Retinal pigment epithelial cell (primary cell): Measurements from ENCODE around the gene MFAP4.

Source experiments
- DNase-seq: peaks from one replicate; pipeline ENCODE4 v3.0.0-alpha.2; 2010; ENCODE audit warnings: low read depth
- H3K4me3 ChIP-seq: 2 replicates; pipeline ENCODE4 v1.5.1; 2011; ENCODE audit warnings: mild to moderate bottlenecking, low read length, control low read depth, moderate library complexity
- TF ChIP-seq, protein P1 (sequence below): conservative IDR thresholded peaks from 2 replicates; pipeline ENCODE4 v1.5.1; 2011; ENCODE audit warnings: low read depth, low read length, control low read depth, inconsistent platforms

Gene MFAP4

DNA sequence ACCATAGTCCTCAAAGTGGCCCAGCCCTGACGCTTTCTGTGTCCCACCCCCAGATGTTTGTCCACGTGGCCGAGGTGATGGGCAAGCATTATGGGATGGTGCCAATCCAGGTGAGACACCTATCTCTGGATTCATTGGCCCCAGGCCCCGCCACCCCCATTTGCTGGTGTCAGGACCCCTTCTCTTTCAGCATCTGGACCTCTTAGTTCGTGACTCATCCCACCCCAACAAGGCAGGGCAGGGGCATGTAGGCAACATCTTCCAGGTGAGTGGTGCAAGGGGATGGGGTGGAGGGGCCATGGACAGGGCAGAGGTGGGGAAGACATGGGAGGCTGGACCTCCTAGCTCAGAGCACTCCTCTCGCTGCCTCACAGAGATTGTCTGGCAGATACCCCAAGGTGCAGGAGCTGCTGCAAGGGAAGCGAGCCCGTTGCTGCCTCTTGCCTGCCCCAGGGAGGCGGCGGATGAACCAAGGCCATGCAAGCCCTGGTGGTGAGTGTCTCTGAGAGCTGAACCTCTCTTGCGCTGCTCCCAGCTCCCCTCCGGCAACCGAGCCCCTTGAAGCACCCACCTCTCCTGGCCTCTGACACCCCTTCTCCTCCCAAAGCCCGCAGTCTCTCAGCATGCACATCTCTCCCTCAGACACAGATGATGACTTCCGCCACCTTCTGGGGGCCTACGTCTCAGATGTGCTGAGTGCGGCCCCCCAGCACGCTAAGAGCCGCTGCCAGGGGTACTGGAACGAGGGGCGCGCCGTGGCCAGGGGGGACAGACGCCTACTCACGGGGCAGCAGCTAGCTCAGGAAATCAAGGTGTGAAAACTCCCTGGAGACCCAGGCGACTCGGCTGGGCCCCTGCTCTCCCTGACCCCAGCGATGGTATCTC, 27.6 kb upstream of the MFAP4 start:
- TF ChIP-seq, protein P1, sequence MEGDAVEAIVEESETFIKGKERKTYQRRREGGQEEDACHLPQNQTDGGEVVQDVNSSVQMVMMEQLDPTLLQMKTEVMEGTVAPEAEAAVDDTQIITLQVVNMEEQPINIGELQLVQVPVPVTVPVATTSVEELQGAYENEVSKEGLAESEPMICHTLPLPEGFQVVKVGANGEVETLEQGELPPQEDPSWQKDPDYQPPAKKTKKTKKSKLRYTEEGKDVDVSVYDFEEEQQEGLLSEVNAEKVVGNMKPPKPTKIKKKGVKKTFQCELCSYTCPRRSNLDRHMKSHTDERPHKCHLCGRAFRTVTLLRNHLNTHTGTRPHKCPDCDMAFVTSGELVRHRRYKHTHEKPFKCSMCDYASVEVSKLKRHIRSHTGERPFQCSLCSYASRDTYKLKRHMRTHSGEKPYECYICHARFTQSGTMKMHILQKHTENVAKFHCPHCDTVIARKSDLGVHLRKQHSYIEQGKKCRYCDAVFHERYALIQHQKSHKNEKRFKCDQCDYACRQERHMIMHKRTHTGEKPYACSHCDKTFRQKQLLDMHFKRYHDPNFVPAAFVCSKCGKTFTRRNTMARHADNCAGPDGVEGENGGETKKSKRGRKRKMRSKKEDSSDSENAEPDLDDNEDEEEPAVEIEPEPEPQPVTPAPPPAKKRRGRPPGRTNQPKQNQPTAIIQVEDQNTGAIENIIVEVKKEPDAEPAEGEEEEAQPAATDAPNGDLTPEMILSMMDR, result no peak
- no peak overlapping the region for H3K4me3 ChIP-seq
- no peak for DNase-seq

DNA sequence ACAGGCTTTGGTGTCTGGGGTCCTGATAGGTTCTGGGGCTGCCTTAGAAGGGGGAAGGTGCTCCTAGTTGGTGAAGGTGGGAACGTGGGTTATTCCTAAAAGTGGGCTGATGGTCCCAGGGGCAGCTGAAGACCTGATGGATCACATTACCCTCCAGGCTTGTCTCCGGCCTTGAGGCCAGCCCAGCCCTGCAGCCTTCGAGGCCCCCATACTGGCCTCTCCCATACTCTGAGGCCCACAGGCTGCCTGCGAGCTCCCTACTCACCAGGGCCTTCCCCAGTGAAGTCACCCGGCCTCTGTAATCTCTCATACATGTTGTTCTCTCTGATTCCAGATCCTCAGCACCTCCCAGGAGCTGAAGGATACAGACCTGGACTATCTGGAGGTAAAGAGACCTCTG, 26.8 kb upstream of the MFAP4 start:
- TF ChIP-seq, protein P1, result no peak
- no peak for DNase-seq
- no peak overlapping the region for H3K4me3 ChIP-seq

DNA sequence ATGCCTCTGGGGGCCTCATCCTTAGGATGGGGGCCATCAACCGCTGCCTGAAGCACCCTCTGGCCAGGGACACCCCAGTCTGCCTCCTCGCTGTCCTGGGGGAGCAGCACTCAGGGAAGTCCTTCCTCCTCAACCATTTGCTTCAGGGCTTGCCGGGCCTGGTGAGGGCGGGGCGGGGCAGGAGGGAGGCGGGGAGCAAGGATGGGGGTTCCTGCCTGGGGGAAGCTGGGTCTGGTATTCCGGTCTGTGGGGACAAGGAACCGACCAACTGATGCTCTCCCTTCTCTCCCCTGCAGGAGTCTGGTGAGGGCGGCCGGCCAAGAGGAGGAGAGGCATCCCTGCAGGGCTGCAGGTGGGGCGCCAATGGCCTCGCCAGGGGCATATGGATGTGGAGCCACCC, 26.0 kb upstream of the MFAP4 start:
- no peak overlapping the region for H3K4me3 ChIP-seq
- TF ChIP-seq, protein P1, result no peak
- DNase-seq, result no peak

DNA sequence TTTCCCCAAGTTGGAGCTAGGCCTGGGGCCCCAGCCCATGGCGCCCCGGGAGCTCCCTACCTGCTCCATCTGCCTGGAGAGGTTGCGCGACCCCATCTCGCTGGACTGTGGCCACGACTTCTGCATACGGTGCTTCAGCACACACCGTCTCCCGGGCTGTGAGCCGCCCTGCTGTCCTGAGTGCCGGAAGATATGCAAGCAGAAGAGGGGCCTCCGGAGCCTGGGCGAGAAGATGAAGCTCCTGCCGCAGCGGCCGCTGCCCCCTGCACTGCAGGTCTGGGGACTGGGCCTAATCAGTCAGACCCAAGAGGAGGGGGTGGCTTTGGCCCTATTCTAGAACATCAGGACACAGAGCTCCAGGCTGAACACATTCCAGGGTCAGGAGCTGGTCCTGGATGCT, 25.5 kb upstream of the MFAP4 start:
- no peak for DNase-seq
- TF ChIP-seq, protein P1, result no peak
- H3K4me3 ChIP-seq, result no peak overlapping the region

DNA sequence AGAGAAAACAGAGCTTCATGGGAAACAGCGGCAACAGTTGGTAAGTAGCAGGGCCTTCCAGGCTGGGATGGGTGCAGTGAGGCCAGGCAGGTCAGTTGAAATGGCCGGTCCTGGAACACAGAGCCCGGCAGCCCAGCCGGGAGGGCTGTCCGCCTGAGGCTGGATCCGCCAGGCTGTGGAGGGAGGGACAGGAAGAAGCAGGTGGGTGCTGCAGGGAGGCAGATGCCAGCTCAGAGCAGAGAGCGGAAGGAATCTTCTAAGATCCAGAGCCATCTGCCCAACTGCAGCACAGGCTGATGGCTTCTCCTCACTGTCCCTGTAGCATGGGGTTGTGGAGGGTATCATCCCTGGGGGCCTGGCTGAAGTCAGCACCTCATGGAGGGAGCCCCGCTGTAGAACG, 24.6 kb upstream of the MFAP4 start:
- no peak for DNase-seq
- TF ChIP-seq, protein P1, result no peak
- no peak overlapping the region for H3K4me3 ChIP-seq

DNA sequence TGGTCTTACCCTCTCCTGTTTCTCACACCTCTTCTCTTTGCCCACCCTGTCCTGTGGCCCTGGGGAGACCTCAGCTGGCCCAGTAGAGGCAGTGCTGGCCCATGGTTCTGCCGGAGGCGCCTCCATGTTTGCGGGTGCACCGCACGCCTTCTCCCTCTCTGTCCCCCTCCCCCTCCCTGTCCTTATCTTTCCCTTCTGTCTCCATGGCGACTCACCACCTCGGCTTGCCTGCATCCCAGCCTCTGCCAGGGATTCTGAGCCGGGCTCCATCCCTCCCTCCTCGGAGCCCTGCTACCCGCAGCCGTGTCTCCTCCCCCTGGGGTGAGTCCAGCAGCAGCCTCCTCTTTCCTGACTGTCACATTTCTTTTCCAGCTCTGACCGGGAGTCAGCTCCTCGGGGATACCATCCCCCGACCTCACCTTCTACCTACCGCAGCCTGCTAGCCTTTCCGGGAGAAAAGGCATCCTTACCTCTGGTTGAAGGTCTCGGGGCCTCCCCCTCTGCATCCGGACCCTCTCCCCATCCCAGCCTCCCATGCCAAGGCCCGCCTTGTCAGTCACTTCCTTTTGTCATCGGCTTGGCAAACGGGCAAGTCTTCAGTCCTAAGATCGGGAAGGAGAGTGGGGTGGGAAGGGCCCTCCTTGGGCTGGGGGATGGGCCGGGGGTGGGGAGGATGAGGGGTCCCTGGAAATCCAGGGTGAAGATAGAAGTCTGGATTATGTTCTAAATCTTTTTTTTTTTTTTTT, 24.1 kb upstream of the MFAP4 start, which contains the start of gene RNF112:
Gene RNF112, plus strand, starts transcription at position 358 of the 746 bp plus-strand sequence. Its CDS starts 177 bp downstream, at position 535.
- no peak within 1 kb of the TSS for H3K4me3 ChIP-seq
- DNase-seq, result no peak
- TF ChIP-seq, protein P1, result no peak
